Measurements from ENCODE around the gene TACR2. TPM values are rescaled to one million over a fixed set of nuclear protein-coding genes. Genes with fewer than 3 reads are reported as not detected.

Gene TACR2
- total RNA-seq, 4 donors from 2014 or later = 1.1 to 11.1 (median 3.2) TPM; not detected in 1

DNA sequence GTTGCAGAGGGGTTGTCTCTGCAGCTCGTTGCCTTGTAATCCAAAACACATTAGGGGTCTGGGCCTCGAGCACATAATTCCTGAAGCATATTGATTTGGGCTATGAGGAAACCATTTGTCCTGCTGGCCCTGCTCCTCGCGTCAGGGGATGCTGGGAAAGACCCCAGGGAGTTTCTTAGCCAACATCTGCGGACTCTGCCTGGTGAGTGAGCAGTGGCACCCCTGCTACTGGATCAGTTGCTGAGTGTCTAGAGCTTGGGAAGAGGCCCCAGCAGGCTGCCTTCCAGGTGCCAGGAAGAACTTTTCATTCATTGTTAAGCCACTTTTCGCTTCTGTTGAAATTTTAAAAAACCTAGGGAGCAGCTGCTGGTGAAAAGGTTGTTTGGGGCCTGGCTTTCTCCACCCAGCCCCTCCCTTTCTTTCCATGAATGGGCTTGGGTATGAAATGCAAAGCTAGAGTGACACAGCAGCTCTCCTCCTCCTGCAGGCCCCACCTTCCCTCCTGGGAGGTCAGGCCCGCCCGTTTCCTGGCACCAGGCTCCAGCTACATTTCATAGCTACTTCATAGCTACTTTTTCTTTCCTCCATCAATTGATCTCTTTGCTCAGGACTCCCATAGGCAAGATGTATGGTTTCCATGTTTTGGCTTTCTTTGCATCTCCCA is 26.8 kb downstream of the TACR2 start:
- DNase-seq = no peak
- Histone ChIP-seq H3K4me1 (peaks cover 0 to 4% (median 0%) of the 10 kb centered on the region in 4 donors), H3K27ac (no peak overlapping the region), H3K27me3 (no peaks in the 10 kb centered on the region), H3K36me3 (peaks cover 0 to 55% (median 0%) of the 10 kb centered on the region in 3 donors), H3K9me3 (no peaks in the 10 kb centered on the region), H3K4me3 (no peak overlapping the region)
- no peak for TF ChIP-seq POLR2A (IDR thresholded peaks at IDR 0.05)
- TF ChIP-seq, protein P1, sequence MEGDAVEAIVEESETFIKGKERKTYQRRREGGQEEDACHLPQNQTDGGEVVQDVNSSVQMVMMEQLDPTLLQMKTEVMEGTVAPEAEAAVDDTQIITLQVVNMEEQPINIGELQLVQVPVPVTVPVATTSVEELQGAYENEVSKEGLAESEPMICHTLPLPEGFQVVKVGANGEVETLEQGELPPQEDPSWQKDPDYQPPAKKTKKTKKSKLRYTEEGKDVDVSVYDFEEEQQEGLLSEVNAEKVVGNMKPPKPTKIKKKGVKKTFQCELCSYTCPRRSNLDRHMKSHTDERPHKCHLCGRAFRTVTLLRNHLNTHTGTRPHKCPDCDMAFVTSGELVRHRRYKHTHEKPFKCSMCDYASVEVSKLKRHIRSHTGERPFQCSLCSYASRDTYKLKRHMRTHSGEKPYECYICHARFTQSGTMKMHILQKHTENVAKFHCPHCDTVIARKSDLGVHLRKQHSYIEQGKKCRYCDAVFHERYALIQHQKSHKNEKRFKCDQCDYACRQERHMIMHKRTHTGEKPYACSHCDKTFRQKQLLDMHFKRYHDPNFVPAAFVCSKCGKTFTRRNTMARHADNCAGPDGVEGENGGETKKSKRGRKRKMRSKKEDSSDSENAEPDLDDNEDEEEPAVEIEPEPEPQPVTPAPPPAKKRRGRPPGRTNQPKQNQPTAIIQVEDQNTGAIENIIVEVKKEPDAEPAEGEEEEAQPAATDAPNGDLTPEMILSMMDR (IDR thresholded peaks at IDR 0.05) = no peak

DNA sequence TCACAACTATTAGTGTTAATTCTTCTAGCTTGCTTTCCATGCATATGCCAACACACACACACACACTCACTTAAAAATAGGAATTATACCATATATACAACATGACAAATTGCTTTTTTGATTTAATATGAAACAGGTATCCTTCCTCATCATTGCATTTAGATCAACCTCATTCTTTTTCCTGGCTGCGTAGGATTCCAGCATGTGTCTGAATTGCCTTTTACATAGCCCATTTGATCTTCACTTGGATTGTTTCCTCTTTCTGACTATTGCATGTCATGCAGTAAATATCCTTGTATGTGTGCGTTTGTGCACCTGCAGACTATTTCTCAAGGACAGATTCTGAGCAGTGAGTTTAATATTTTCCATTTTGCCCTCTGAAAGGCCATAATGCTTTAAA is 28.2 kb downstream of the TACR2 start:
- no peaks in the 10 kb centered on the region for H3K27me3 ChIP-seq
- H3K4me3 ChIP-seq = no peak overlapping the region
- TF ChIP-seq, protein P1 (IDR thresholded peaks at IDR 0.05) = no peak
- TF ChIP-seq POLR2A (IDR thresholded peaks at IDR 0.05) = no peak
- H3K36me3 ChIP-seq = peaks cover 0 to 61% (median 0%) of the 10 kb centered on the region in 3 donors
- DNase-seq = no peak
- H3K9me3 ChIP-seq = no peaks in the 10 kb centered on the region
- peaks cover 0 to 4% (median 0%) of the 10 kb centered on the region in 4 donors for H3K4me1 ChIP-seq
- no peak overlapping the region for H3K27ac ChIP-seq

DNA sequence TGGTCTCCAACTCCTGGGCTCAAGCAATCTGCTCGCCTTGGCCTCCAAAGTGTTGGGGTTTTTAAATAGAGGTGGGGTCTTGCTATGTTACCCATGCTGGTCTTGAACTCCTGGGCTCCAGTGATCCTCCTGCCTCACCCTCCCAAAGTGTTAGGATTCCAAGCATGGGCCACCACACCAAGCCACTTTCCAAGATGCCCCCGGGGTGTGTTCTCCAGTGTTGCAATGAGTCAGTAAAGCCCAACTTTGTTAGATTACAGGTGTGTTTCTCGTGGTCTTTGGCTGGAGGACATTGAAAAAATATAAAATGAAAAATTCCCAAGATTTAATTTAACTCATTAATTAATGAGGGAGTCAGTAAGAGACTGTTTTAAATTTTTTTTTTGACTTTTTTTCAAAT is 29.2 kb downstream of the TACR2 start:
- H3K9me3 ChIP-seq = no peaks in the 10 kb centered on the region
- no peak overlapping the region for H3K27ac ChIP-seq
- peaks cover 0 to 4% (median 0%) of the 10 kb centered on the region in 4 donors for H3K4me1 ChIP-seq
- DNase-seq = no peak
- H3K27me3 ChIP-seq = no peaks in the 10 kb centered on the region
- H3K4me3 ChIP-seq = no peak overlapping the region
- H3K36me3 ChIP-seq = peaks cover 0 to 69% (median 0%) of the 10 kb centered on the region in 3 donors
- TF ChIP-seq POLR2A (IDR thresholded peaks at IDR 0.05) = no peak
- TF ChIP-seq, protein P1 (IDR thresholded peaks at IDR 0.05) = no peak

DNA sequence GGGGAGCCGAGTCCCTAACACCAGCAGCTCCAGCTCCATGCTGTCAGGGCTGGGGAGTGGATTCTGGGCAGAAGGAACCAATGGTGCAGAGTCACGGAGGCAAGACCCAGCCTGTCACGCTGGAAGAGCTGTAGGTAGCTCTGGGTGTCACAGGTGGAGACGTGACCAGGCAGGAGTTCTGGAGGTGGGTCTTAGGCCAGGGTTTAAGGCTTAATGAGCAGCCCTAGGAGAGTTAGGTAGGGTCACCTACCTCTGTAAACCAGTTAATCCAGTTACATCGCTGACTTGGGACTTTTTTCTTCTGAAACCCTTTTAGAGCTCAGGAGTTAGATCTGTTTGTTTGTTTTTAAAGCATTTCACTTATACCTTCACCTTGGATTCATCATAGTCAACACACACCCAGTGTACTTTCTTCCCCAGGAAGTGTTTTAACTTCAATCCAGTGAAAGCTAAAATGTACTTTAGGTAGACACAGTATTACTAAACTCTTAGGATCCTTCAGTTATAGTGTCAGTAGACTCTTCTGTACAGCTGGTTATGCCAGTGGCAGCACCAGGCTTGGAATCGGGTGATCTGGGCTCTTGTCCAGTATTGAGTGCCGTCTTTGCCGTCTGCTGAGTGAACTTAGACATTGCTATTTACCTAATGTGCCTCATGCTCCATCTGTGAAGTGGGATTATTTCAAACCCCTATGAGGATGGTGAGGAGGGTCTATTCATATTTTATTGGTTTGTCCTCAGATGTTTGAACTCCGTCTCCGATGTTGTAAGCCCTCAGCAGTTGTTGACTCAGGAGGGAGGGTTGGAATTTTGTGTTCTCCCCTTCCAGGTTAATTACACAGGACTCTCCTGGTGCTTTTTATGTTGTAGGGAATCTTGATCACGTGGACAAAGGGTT is 31.0 kb downstream of the TACR2 start:
- Histone ChIP-seq H3K36me3 (peaks cover 0 to 77% (median 0%) of the 10 kb centered on the region in 3 donors), H3K27ac (no peak overlapping the region), H3K4me3 (no peak overlapping the region), H3K9me3 (no peaks in the 10 kb centered on the region), H3K27me3 (no peaks in the 10 kb centered on the region), H3K4me1 (no peaks in the 10 kb centered on the region)
- TF ChIP-seq, protein P1 (IDR thresholded peaks at IDR 0.05) = no peak
- TF ChIP-seq POLR2A (IDR thresholded peaks at IDR 0.05) = no peak
- no peak for DNase-seq

DNA sequence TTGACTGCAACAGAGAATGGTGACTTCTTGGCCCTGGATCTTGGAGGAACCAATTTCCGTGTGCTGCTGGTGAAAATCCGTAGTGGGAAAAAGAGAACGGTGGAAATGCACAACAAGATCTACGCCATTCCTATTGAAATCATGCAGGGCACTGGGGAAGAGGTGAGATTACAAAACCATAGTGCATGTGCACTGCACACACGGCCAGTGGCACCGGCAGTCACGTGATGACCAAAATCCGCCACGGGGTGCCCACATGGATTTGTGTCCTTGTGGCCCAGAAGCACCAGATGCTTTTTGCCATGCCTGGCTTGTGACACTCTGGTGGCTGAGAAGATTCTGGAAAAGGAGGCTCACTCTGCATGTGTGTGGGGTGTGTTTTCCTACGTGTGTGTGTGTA is 32.4 kb downstream of the TACR2 start:
- H3K36me3 ChIP-seq = peaks cover 0 to 86% (median 0%) of the 10 kb centered on the region in 3 donors
- no peaks in the 10 kb centered on the region for H3K27me3 ChIP-seq
- H3K4me3 ChIP-seq = no peak overlapping the region
- no peak for TF ChIP-seq POLR2A (IDR thresholded peaks at IDR 0.05)
- TF ChIP-seq, protein P1 (IDR thresholded peaks at IDR 0.05) = no peak
- H3K27ac ChIP-seq = no peak overlapping the region
- H3K4me1 ChIP-seq = no peaks in the 10 kb centered on the region
- DNase-seq = no peak
- no peaks in the 10 kb centered on the region for H3K9me3 ChIP-seq

Data from Peyer's patch (tissue), 4 donors.